ENCODE data around the gene TMED9. TPM values are rescaled to one million over a fixed set of nuclear protein-coding genes. Genes with fewer than 3 reads are reported as not detected.

The TMED9 gene
- total RNA-seq, 1 experiment from 2014 or later, result 294 TPM

DNA sequence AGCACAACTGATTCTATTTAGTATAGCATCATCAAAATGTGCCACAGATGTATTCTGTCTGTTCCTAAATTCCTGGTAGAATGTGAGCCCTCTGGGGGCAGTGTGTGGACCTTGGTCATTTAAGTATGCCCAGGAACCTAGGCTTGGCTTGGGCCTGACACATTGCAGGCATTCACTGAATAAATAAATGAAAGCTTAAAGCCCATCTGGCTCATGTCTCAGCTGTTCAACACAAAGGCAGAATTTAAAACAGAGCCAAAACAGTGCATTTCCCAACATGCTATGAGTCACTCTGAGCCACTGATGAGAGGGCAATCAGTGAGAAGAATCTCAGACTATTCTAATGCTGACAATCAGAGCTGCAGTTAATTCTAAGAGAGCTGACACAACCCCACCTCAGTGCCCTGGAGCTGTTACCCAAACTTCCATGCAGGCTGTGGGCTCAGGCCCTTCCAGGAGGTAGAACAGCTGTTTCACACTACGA is 45.7 kb upstream of the TMED9 start:
- DNase-seq, result peak; percentile 37
- Mint-ChIP-seq H3K4me1 (ENCODE audit: low read depth, unreplicated experiment) (peaks cover 15% of the 10 kb centered on the region), H3K4me3 (ENCODE audit: low read depth, unreplicated experiment) (no peak overlapping the region), H3K9me3 (ENCODE audit: low read depth, unreplicated experiment) (no peaks in the 10 kb centered on the region), H3K27ac (ENCODE audit: unreplicated experiment) (no peak overlapping the region), H3K36me3 (ENCODE audit: insufficient read depth, unreplicated experiment) (no peaks in the 10 kb centered on the region), H3K27me3 (ENCODE audit: unreplicated experiment) (no peaks in the 10 kb centered on the region)
- CTCF ChIA-PET, result interaction anchor here (0.6 to 1.1 kb wide), 2 partner anchors 51 to 157 kb away, joined by 4 to 5 read pairs; no protein-coding TSS in a partner anchor
- no TSS peak for BruUV-seq (replicated peaks)
- intact Hi-C loops (cut with micrococcal nuclease; ENCODE audit: unreplicated experiment), result no loop called here
- TF ChIP-seq CTCF (IDR thresholded peaks at IDR 0.05; ENCODE audit: unreplicated experiment), result no peak

DNA sequence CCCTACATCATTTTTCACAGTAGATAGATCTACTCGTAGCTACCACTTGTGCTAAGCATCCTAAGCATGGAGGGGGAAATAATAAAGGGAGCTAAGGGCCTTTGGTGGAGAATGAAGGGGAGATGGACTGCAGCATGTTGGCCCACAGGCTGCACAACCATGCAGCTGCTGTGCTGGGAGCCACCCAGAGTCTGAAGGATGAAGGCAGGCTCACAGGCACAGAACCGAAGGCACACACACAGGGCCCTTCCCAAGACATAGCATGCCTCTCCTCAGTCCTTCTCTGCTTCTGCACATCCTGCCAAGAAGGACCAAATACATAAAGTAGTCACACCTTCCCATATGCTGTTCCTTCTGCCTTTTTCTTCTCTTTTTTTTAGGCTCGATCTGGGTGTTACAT is 44.3 kb upstream of the TMED9 start:
- CTCF ChIA-PET, result no interaction called here
- H3K4me3 Mint-ChIP-seq (ENCODE audit: low read depth, unreplicated experiment), result no peak overlapping the region

GRCh38 chr5:177548495-177548894 is 43.5 kb upstream of the TMED9 start:
- CTCF ChIA-PET, result no interaction called here
- H3K4me1 Mint-ChIP-seq (ENCODE audit: low read depth, unreplicated experiment), result peaks cover 33% of the 10 kb centered on the region
- DNase-seq, result no peak
- H3K27ac Mint-ChIP-seq (ENCODE audit: unreplicated experiment), result no peak overlapping the region
- intact Hi-C loops (cut with micrococcal nuclease; ENCODE audit: unreplicated experiment), result no loop called here
- H3K27me3 Mint-ChIP-seq (ENCODE audit: unreplicated experiment), result no peaks in the 10 kb centered on the region
- peaks cover 15% of the 10 kb centered on the region for H3K36me3 Mint-ChIP-seq (ENCODE audit: insufficient read depth, unreplicated experiment)
- no peak overlapping the region for H3K4me3 Mint-ChIP-seq (ENCODE audit: low read depth, unreplicated experiment)
- no peaks in the 10 kb centered on the region for H3K9me3 Mint-ChIP-seq (ENCODE audit: low read depth, unreplicated experiment)
- TF ChIP-seq CTCF (IDR thresholded peaks at IDR 0.05; ENCODE audit: unreplicated experiment), result no peak
- BruUV-seq (replicated peaks), result no TSS peak

More for the DNA sequence above, 44.3 kb upstream of the TMED9 start:
- H3K27ac Mint-ChIP-seq (ENCODE audit: unreplicated experiment), result no peak overlapping the region
- no peaks in the 10 kb centered on the region for H3K27me3 Mint-ChIP-seq (ENCODE audit: unreplicated experiment)
- TF ChIP-seq CTCF (IDR thresholded peaks at IDR 0.05; ENCODE audit: unreplicated experiment), result no peak
- H3K9me3 Mint-ChIP-seq (ENCODE audit: low read depth, unreplicated experiment), result no peaks in the 10 kb centered on the region
- peaks cover 26% of the 10 kb centered on the region for H3K4me1 Mint-ChIP-seq (ENCODE audit: low read depth, unreplicated experiment)
- peaks cover 8% of the 10 kb centered on the region for H3K36me3 Mint-ChIP-seq (ENCODE audit: insufficient read depth, unreplicated experiment)
- no peak for DNase-seq
- intact Hi-C loops (cut with micrococcal nuclease; ENCODE audit: unreplicated experiment), result no loop called here
- no TSS peak for BruUV-seq (replicated peaks)

DNA sequence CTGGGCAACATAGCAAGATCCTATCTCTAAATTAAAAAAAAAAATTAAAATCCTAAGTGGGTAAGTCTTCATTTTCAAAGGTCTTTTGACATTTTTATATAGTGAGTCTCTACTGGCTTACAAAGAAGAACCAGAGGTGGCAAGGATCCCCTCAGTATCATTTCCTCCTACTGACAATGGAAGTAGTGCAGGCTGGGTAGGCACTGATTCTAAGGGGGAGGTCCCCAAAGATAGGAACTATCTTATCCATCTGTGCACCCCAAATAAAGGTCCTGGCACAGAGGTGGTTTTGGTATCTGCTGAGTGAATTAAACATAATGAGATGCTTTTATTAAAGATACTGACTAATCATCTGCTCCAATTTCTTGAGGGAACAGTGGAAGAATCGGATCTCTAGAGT is 41.9 kb upstream of the TMED9 start:
- DNase-seq, result no peak
- TF ChIP-seq CTCF (IDR thresholded peaks at IDR 0.05; ENCODE audit: unreplicated experiment), result no peak
- no peaks in the 10 kb centered on the region for H3K27me3 Mint-ChIP-seq (ENCODE audit: unreplicated experiment)
- no peak overlapping the region for H3K27ac Mint-ChIP-seq (ENCODE audit: unreplicated experiment)
- H3K36me3 Mint-ChIP-seq (ENCODE audit: insufficient read depth, unreplicated experiment), result peaks cover 30% of the 10 kb centered on the region
- BruUV-seq (replicated peaks), result no TSS peak
- H3K4me3 Mint-ChIP-seq (ENCODE audit: low read depth, unreplicated experiment), result no peak overlapping the region
- CTCF ChIA-PET, result interaction anchor here (0.5 kb wide), 2 partner anchors 16 to 599 kb away, joined by 4 read pairs; no protein-coding TSS in a partner anchor
- H3K9me3 Mint-ChIP-seq (ENCODE audit: low read depth, unreplicated experiment), result no peaks in the 10 kb centered on the region
- peaks cover 34% of the 10 kb centered on the region for H3K4me1 Mint-ChIP-seq (ENCODE audit: low read depth, unreplicated experiment)
- intact Hi-C loops (cut with micrococcal nuclease; ENCODE audit: unreplicated experiment), result no loop called here
